HCT116 (cell line): Measurements from ENCODE around the gene TXLNB. TPM values are rescaled to one million over a fixed set of nuclear protein-coding genes. Genes with fewer than 3 reads are reported as not detected.
"Not testable (repeated sequence)": the region's sequence is repeated elsewhere in the genome, so short reads cannot be mapped to it uniquely, and the experiment has no call there.

ENCODE experiments used
- ATAC-seq: fragments of 200-7000 bp; cut with Tn5 transposase; 2 replicates; pipeline ENCODE4 v1.9.1; 2020; ENCODE audit warnings: mild to moderate bottlenecking, moderate library complexity
- BruUV-seq: library from RNA; stranded (reverse); fragments of 400-500 nt; replicated peaks from 2 replicates; lab custom pipeline; 2021; lab: Mats Ljungman, UMichigan
- CTCF ChIA-PET: fragments of 300-600 bp; sonication (Branson Sonifier 250); formaldehyde crosslinking; loops from one replicate; lab custom pipeline; 2021; ENCODE audit warnings: antibody characterized with exemption; lab: Charles Lee
- POLR2A ChIA-PET: fragments of 300-600, 350-600 bp; sonication (Branson Sonifier 250); formaldehyde crosslinking; loops from one replicate; lab custom pipeline; 2021; ENCODE audit warnings: antibody characterized with exemption; lab: Charles Lee
- RAD21 ChIA-PET, 2 experiments: fragments of 300-600 bp; sonication (Branson Sonifier 250); formaldehyde crosslinking; loops; one replicate each; lab custom pipeline; 2023; ENCODE audit warnings: low total read pairs in 2 of 2; ENCODE audit not compliant: uncharacterized antibody in 2 of 2, unreplicated experiment in 2 of 2, low non-redundant PET in 1 of 2; lab: Charles Lee
- DNase-seq: peaks from one replicate; pipeline ENCODE4 v3.0.0-alpha.2; 2010; ENCODE audit warnings: low read depth, low spot score
- H2AFZ ChIP-seq: fragments of 200-600 bp; shearing (Covaris generic), sonication (generic); 2 replicates; pipeline ENCODE4 v1.6.1; 2017; ENCODE audit warnings: low read depth, mixed run types, mixed read lengths, antibody characterized with exemption, low read length; ENCODE audit not compliant: poor library complexity, severe bottlenecking
- H3K27ac ChIP-seq: 2 replicates; pipeline ENCODE4 v1.5.1; 2012; ENCODE audit warnings: low read depth, low read length
- H3K27me3 ChIP-seq: fragments of 200-600 bp; sonication (generic); 2 replicates; pipeline ENCODE4 v1.6.1; 2016; ENCODE audit warnings: mixed run types, low read length, mixed read lengths; ENCODE audit not compliant: insufficient read depth
- H3K36me3 ChIP-seq, 2 experiments: fragments of 200-500 bp in 1 of 2; fragments of 200-600 bp in 1 of 2; sonication (Bioruptor generic) in 1 of 2; sonication (generic) in 1 of 2; 2 replicates each; pipeline versions ENCODE4 v1.5.1 to v1.6.1; 2014 to 2016; ENCODE audit warnings: low read length in 2 of 2, inconsistent platforms in 1 of 2, mixed read lengths in 1 of 2, mixed run types in 1 of 2; ENCODE audit not compliant: insufficient read depth in 2 of 2, control insufficient read depth in 1 of 2
- H3K4me1 ChIP-seq, 2 experiments: fragments of 200-600 bp in 1 of 2; sonication (generic) in 1 of 2; 2 replicates each; pipeline versions ENCODE4 v1.5.1 to v1.6.1; 2012 to 2017; ENCODE audit warnings: low read length in 2 of 2, inconsistent platforms in 1 of 2, mild to moderate bottlenecking in 1 of 2, mixed read lengths in 1 of 2, mixed run types in 1 of 2, moderate library complexity in 1 of 2; ENCODE audit not compliant: insufficient read depth in 2 of 2, control insufficient read depth in 1 of 2
- H3K4me2 ChIP-seq: fragments of 200-600 bp; sonication (generic); 2 replicates; pipeline ENCODE4 v1.6.1; 2017; ENCODE audit warnings: mixed run types, low read length, mixed read lengths
- H3K4me3 ChIP-seq, 2 experiments: fragments of 200-600 bp in 1 of 2; sonication (generic) in 1 of 2; replicated peaks in 1 of 2; 2 replicates each; pipeline ENCODE4 v1.5.1; 2011 to 2016; ENCODE audit warnings: low read length in 2 of 2, control low read depth in 1 of 2, low read depth in 1 of 2, mild to moderate bottlenecking in 1 of 2, mixed read lengths in 1 of 2, mixed run types in 1 of 2
- H3K79me2 ChIP-seq: fragments of 200-600 bp; sonication (generic); 2 replicates; pipeline ENCODE4 v1.6.1; 2017; ENCODE audit warnings: mild to moderate bottlenecking, mixed run types, low read length, moderate library complexity, mixed read lengths; ENCODE audit not compliant: insufficient read depth
- H3K9ac ChIP-seq: fragments of 200-600 bp; sonication (generic); 2 replicates; pipeline ENCODE4 v1.6.1; 2016; ENCODE audit warnings: low read length, mixed read lengths
- H3K9me2 ChIP-seq: fragments of 200-600 bp; sonication (generic), shearing (Covaris generic); 2 replicates; pipeline ENCODE4 v1.6.1; 2017; ENCODE audit warnings: mixed run types, mild to moderate bottlenecking, moderate library complexity; ENCODE audit not compliant: insufficient read depth
- H3K9me3 ChIP-seq, 2 experiments: fragments of 200-500 bp in 1 of 2; fragments of 200-600 bp in 1 of 2; sonication (Bioruptor generic) in 1 of 2; sonication (generic) in 1 of 2; 2 replicates each; pipeline ENCODE4 v1.6.1; 2014 to 2017; ENCODE audit warnings: low read length in 2 of 2, mixed read lengths in 2 of 2, inconsistent platforms in 1 of 2, low read depth in 1 of 2, mild to moderate bottlenecking in 1 of 2, mixed run types in 1 of 2, moderate library complexity in 1 of 2; ENCODE audit not compliant: control insufficient read depth in 1 of 2, insufficient read depth in 1 of 2
- H4K20me1 ChIP-seq: fragments of 200-600 bp; sonication (generic), shearing (Covaris generic); 2 replicates; pipeline ENCODE4 v1.6.1; 2017; ENCODE audit warnings: mixed run types, mild to moderate bottlenecking, moderate library complexity; ENCODE audit not compliant: insufficient read depth
- ATF3 ChIP-seq: IDR thresholded peaks from 2 replicates; pipeline ENCODE4 v1.6.1; 2012
- EZH2phosphoT487 ChIP-seq: fragments of 200-600 bp; IDR thresholded peaks from 2 replicates; pipeline ENCODE4 v1.6.1; 2018; ENCODE audit warnings: antibody characterized with exemption, borderline replicate concordance
- intact Hi-C: fragments of 100-400 bp; cut with micrococcal nuclease; formaldehyde crosslinking; loops from 2 replicates; pipeline ENCODE4 v1.10.0; 2022
- total RNA-seq: library from RNA; stranded (reverse); gene quantifications from one replicate; pipeline ENCODE4 v1.2.1, GENCODE V29; 2021; ENCODE audit not compliant: unreplicated experiment

The TXLNB gene
- total RNA-seq, 1 experiment from 2014 or later, result 0.05 TPM

DNA sequence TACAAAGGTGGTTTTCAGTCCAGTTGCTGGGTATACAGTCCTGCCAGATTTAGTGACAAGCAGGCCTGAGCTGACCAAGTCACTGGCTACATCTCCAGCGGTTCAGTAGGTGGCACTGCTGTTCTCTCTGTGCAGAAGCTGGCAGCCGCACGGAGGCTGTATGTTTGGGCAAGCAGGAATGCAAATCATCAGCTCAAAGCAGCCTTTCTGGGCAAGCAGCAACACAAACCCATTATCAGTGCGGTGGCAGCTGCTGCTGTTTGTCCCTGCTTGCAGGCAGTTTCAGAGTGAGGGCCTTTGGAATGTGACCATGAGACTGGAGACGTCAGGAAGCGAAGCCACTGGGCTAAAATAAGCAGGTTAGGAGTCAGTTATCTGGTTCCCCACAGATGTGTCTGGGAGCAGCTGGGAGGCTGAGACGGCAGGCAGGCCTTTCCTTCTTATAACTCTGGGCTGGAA is 72.5 kb downstream of the TXLNB start (continued):
- no peak for TF ChIP-seq ATF3
- TF ChIP-seq EZH2phosphoT487, result no peak

GRCh38 chr6:139212460-139212859 is 79.3 kb downstream of the TXLNB start:
- H3K9ac ChIP-seq, RAD21 ChIA-PET, H2AFZ ChIP-seq, H3K4me2 ChIP-seq, H4K20me1 ChIP-seq, H3K27me3 ChIP-seq, H3K36me3 ChIP-seq, DNase-seq, H3K79me2 ChIP-seq, POLR2A ChIA-PET, H3K4me1 ChIP-seq, CTCF ChIA-PET, H3K9me3 ChIP-seq, H3K27ac ChIP-seq, ATAC-seq, BruUV-seq, H3K4me3 ChIP-seq, H3K9me2 ChIP-seq, intact Hi-C loops: not testable (repeated sequence)

DNA sequence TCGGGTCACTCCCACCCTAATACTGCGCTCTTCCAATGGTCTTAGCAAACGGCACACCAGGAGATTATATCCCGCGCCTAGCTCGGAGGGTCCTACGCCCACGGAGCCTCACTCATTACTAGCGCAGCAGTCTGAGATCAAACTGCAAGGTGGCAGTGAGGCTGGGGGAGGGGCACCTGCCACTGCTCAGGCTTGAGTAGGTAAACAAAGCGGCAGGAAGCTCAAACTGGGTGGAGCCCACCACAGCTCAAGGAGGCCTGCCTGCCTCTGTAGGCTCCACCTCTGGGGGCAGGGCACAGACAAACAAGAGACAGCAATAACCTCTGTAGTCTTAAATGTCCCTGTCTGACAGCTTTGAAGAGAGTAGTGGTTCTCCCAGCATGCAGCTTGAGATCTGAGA is 81.0 kb downstream of the TXLNB start:
- POLR2A ChIA-PET, H3K9ac ChIP-seq, H4K20me1 ChIP-seq, H3K4me2 ChIP-seq, BruUV-seq, H3K9me2 ChIP-seq, H3K27me3 ChIP-seq, RAD21 ChIA-PET, H3K4me1 ChIP-seq, ATAC-seq, H3K4me3 ChIP-seq, intact Hi-C loops, H3K9me3 ChIP-seq, H3K27ac ChIP-seq, H2AFZ ChIP-seq, H3K36me3 ChIP-seq, H3K79me2 ChIP-seq, CTCF ChIA-PET, DNase-seq: not testable (repeated sequence)
